Prostate gland (tissue), 2 donors: ENCODE data around the gene MRPL54.

ENCODE experiments used
- CTCF ChIP-seq, 4 experiments: fragments of 200-600 bp in 2 of 4; fragments of 450-650 bp in 2 of 4; sonication (generic) in 2 of 4; IDR thresholded peaks; 1 replicate in 3 of 4; 2 replicates in 1 of 4; pipeline ENCODE4 v1.5.1; 2016 to 2019; ENCODE audit warnings: antibody characterized with exemption in 4 of 4, mild to moderate bottlenecking in 2 of 4, moderate library complexity in 2 of 4
- POLR2A ChIP-seq: fragments of 450-650 bp; IDR thresholded peaks from one replicate; pipeline ENCODE4 v1.6.1; 2016; ENCODE audit warnings: antibody characterized with exemption, mild to moderate bottlenecking
- POLR2AphosphoS5 ChIP-seq: sonication (generic); formaldehyde crosslinking; IDR thresholded peaks from one replicate; pipeline ENCODE4 v1.6.1; 2017; ENCODE audit warnings: antibody characterized with exemption

- TF ChIP-seq POLR2AphosphoS5, result no peak
- no peak for TF ChIP-seq POLR2A
- TF ChIP-seq CTCF (IDR thresholded peaks at IDR 0.05), result no peak
These were observed 27.8 kb downstream of the MRPL54 start for GRCh38 chr19:3790209-3790734.
